Measurements from ENCODE around the gene FXYD6.

FXYD6 gene

GRCh38 chr11:117921456-117921855 lies 45.0 kb upstream of the FXYD6 start:
- H3K4me3 ChIP-seq (replicated peaks; ENCODE audit: low read depth, low read length), result no peak overlapping the region
- no peak for DNase-seq (ENCODE audit: extremely low read depth, low read depth)
- no peak for TF ChIP-seq CTCF (IDR thresholded peaks at IDR 0.05; ENCODE audit: low read depth, low read length, missing control alignments)

GRCh38 chr11:117919781-117920221 lies 43.3 kb upstream of the FXYD6 start:
- no peak for TF ChIP-seq CTCF (IDR thresholded peaks at IDR 0.05; ENCODE audit: low read depth, low read length, missing control alignments)
- DNase-seq (ENCODE audit: extremely low read depth, low read depth), result no peak
- H3K4me3 ChIP-seq (replicated peaks; ENCODE audit: low read depth, low read length), result no peak overlapping the region

GRCh38 chr11:117919341-117919740 lies 42.9 kb upstream of the FXYD6 start:
- no peak for TF ChIP-seq CTCF (IDR thresholded peaks at IDR 0.05; ENCODE audit: low read depth, low read length, missing control alignments)
- H3K4me3 ChIP-seq (replicated peaks; ENCODE audit: low read depth, low read length), result no peak overlapping the region
- no peak for DNase-seq (ENCODE audit: extremely low read depth, low read depth)

GRCh38 chr11:117918366-117919255 lies 42.2 kb upstream of the FXYD6 start:
- no peak for TF ChIP-seq CTCF (IDR thresholded peaks at IDR 0.05; ENCODE audit: low read depth, low read length, missing control alignments)
- DNase-seq (ENCODE audit: extremely low read depth, low read depth), result no peak
- H3K4me3 ChIP-seq (replicated peaks; ENCODE audit: low read depth, low read length), result no peak overlapping the region

GRCh38 chr11:117917591-117918151 lies 41.2 kb upstream of the FXYD6 start:
- DNase-seq (ENCODE audit: extremely low read depth, low read depth), result no peak
- no peak overlapping the region for H3K4me3 ChIP-seq (replicated peaks; ENCODE audit: low read depth, low read length)
- TF ChIP-seq CTCF (IDR thresholded peaks at IDR 0.05; ENCODE audit: low read depth, low read length, missing control alignments), result no peak

- no peak overlapping the region for H3K4me3 ChIP-seq (replicated peaks; ENCODE audit: low read depth, low read length)
- no peak for TF ChIP-seq CTCF (IDR thresholded peaks at IDR 0.05; ENCODE audit: low read depth, low read length, missing control alignments)
- no peak for DNase-seq (ENCODE audit: extremely low read depth, low read depth)
Measured at GRCh38 chr11:117916956-117917355, 40.5 kb upstream of the FXYD6 start.

Measured in HFF-Myc (cell line).